Coronary artery (tissue), 2 donors: ENCODE results near the gene PLAAT1.

Experiments
- DNase-seq: peaks from one replicate; pipeline ENCODE4 v3.0.0-alpha.2; 2017; ENCODE audit warnings: low spot score
- H3K27ac ChIP-seq, 2 donors: fragments of 200-600 bp; sonication (generic); one replicate each; pipeline ENCODE4 v1.5.1; 2016 to 2019
- H3K4me3 ChIP-seq: fragments of 200-600 bp; sonication (generic); 2 replicates; pipeline ENCODE4 v1.5.1; 2016; ENCODE audit warnings: mild to moderate bottlenecking, moderate library complexity
- CTCF ChIP-seq: fragments of 200-600 bp; sonication (generic); IDR thresholded peaks from one replicate; pipeline ENCODE4 v1.5.1; 2019; ENCODE audit warnings: antibody characterized with exemption

PLAAT1 gene

GRCh38 chr3:193271101-193271840, 30.2 kb downstream of the PLAAT1 start:
- no peak overlapping the region for H3K4me3 ChIP-seq
- no peak overlapping the region for H3K27ac ChIP-seq
- DNase-seq: no peak
- no peak for TF ChIP-seq CTCF

- TF ChIP-seq CTCF: no peak
- DNase-seq: no peak
- Histone ChIP-seq H3K4me3 (no peak overlapping the region), H3K27ac (no peak overlapping the region)
Measured at GRCh38 chr3:193292386-193292785, 51.4 kb downstream of the PLAAT1 start.

GRCh38 chr3:193295985-193296384, 55.0 kb downstream of the PLAAT1 start:
- DNase-seq: no peak
- Histone ChIP-seq H3K4me3 (no peak overlapping the region), H3K27ac (no peak overlapping the region)
- TF ChIP-seq CTCF: no peak

GRCh38 chr3:193297421-193297820, 56.4 kb downstream of the PLAAT1 start:
- DNase-seq: no peak
- no peak overlapping the region for H3K27ac ChIP-seq

GRCh38 chr3:193301433-193301832, 60.4 kb downstream of the PLAAT1 start:
- H3K4me3 ChIP-seq: no peak overlapping the region
- TF ChIP-seq CTCF: no peak
- no peak overlapping the region for H3K27ac ChIP-seq
- DNase-seq: no peak

More at GRCh38 chr3:193297421-193297820, 56.4 kb downstream of the PLAAT1 start:
- no peak overlapping the region for H3K4me3 ChIP-seq
- no peak for TF ChIP-seq CTCF

GRCh38 chr3:193305356-193305755, 64.3 kb downstream of the PLAAT1 start:
- H3K27ac ChIP-seq: no peak overlapping the region
- no peak overlapping the region for H3K4me3 ChIP-seq
- no peak for DNase-seq
- TF ChIP-seq CTCF: no peak

- Histone ChIP-seq H3K4me3 (no peak overlapping the region), H3K27ac (no peak overlapping the region)
- DNase-seq: no peak
- TF ChIP-seq CTCF: no peak
Measured at GRCh38 chr3:193310914-193311723, 70.1 kb downstream of the PLAAT1 start.
